Neural crest cell (in vitro differentiated cells): ENCODE data around the gene TCAP. TPM values are rescaled to one million over a fixed set of nuclear protein-coding genes. Genes with fewer than 3 reads are reported as not detected.

Experiments used
- DNase-seq: peaks from one replicate; pipeline ENCODE4 v3.0.0; 2021; ENCODE audit warnings: low read depth, mixed read lengths, low spot score
- H3K27ac Mint-ChIP-seq: one replicate; pipeline ENCODE4 v1.8.0; 2021; ENCODE audit warnings: mild to moderate bottlenecking, mixed read lengths; ENCODE audit not compliant: unreplicated experiment
- H3K27me3 Mint-ChIP-seq: 2 replicates; pipeline ENCODE4 v1.8.0; 2021; ENCODE audit warnings: low read depth, mild to moderate bottlenecking, mixed read lengths
- H3K36me3 Mint-ChIP-seq: 2 replicates; pipeline ENCODE4 v1.8.0; 2021; ENCODE audit warnings: low read depth, mild to moderate bottlenecking, mixed read lengths
- H3K4me1 Mint-ChIP-seq: 2 replicates; pipeline ENCODE4 v1.8.0; 2021; ENCODE audit warnings: mixed read lengths
- H3K4me3 Mint-ChIP-seq: one replicate; pipeline ENCODE4 v1.8.0; 2021; ENCODE audit warnings: mild to moderate bottlenecking, mixed read lengths
- H3K9me3 Mint-ChIP-seq: 2 replicates; pipeline ENCODE4 v1.8.0; 2021; ENCODE audit warnings: mixed read lengths
- CTCF ChIP-seq: fragments of 200-600 bp; sonication (generic); conservative IDR thresholded peaks from 2 replicates; pipeline ENCODE4 v1.5.0; 2021; ENCODE audit warnings: antibody characterized with exemption, mild to moderate bottlenecking
- total RNA-seq: library from RNA; stranded (reverse); gene quantifications from 2 replicates; pipeline ENCODE4 v1.2.1, GENCODE V29; 2021

Gene TCAP
- total RNA-seq, 1 donor from 2014 or later, result 2.8 TPM

GRCh38 chr17:39628655-39629493 is 36.3 kb upstream of the TCAP start:
- Mint-ChIP-seq H3K36me3 (no peaks in the 10 kb centered on the region), H3K27me3 (peaks cover 92% of the 10 kb centered on the region), H3K4me1 (peaks cover 4% of the 10 kb centered on the region), H3K4me3 (no peak overlapping the region), H3K9me3 (no peaks in the 10 kb centered on the region), H3K27ac (no peak overlapping the region)
- no peak for TF ChIP-seq CTCF
- DNase-seq, result no peak

DNA sequence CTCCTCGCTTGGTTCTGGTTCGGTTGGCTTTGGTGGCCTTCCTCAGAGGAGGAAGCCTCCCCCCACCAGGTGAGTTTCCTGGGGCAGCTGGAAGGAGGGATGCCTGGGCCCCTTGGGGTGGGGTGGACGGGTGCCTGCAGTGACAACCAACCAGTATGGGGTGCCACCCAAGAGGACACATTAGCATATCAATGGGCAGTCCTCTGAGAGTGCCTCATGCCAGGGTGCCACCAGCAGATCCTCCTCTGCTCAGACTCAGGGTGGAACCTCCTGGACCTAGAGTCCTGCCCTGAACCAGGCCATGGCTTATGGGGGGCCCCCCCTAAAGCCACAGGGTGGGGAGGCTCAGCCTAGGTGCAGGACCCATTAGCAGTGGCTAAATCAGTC is 35.7 kb upstream of the TCAP start:
- Mint-ChIP-seq H3K27me3 (peaks cover 90% of the 10 kb centered on the region), H3K4me1 (peaks cover 7% of the 10 kb centered on the region), H3K9me3 (no peaks in the 10 kb centered on the region), H3K36me3 (no peaks in the 10 kb centered on the region), H3K27ac (no peak overlapping the region), H3K4me3 (no peak overlapping the region)
- TF ChIP-seq CTCF, result no peak
- DNase-seq, result no peak

DNA sequence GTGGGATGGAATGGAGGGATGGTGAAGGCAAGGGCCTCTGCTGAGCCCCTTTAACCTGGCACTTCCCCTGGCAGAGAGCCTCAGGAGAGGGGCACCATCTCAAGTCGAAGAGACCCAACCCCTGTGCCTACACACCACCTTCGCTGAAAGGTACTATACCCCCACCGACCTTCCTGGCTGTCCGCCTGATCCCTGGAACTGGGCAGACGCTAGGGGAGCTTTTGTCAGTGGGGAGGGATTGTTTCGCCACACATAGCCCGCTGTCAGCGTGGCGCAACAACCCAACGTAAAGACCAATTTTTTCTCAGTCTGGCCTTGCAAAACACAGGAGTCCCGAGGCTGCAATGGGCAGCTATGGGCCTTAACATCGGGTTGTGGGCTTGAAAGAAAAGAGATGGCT is 35.3 kb upstream of the TCAP start:
- no peak for TF ChIP-seq CTCF
- no peaks in the 10 kb centered on the region for H3K9me3 Mint-ChIP-seq
- peaks cover 86% of the 10 kb centered on the region for H3K27me3 Mint-ChIP-seq
- peaks cover 9% of the 10 kb centered on the region for H3K4me1 Mint-ChIP-seq
- DNase-seq, result no peak
- no peak overlapping the region for H3K4me3 Mint-ChIP-seq
- H3K27ac Mint-ChIP-seq, result no peak overlapping the region
- H3K36me3 Mint-ChIP-seq, result no peaks in the 10 kb centered on the region

- Mint-ChIP-seq H3K27ac (no peak overlapping the region), H3K9me3 (no peaks in the 10 kb centered on the region), H3K4me3 (peak overlapping the region; percentile 49), H3K36me3 (no peaks in the 10 kb centered on the region), H3K27me3 (peaks cover 71% of the 10 kb centered on the region), H3K4me1 (peaks cover 11% of the 10 kb centered on the region)
- DNase-seq, result no peak
- TF ChIP-seq CTCF, result no peak
Observed at GRCh38 chr17:39631403-39631802, 33.7 kb upstream of the TCAP start.

- Mint-ChIP-seq H3K4me1 (peaks cover 15% of the 10 kb centered on the region), H3K36me3 (no peaks in the 10 kb centered on the region), H3K4me3 (no peak overlapping the region), H3K9me3 (no peaks in the 10 kb centered on the region), H3K27ac (no peak overlapping the region), H3K27me3 (peaks cover 65% of the 10 kb centered on the region)
- DNase-seq, result no peak
- no peak for TF ChIP-seq CTCF
Observed at GRCh38 chr17:39632153-39632941, 32.8 kb upstream of the TCAP start.
